ENCODE measurements around the gene CNIH2.

GRCh38 chr11:66302656-66303055, 24.7 kb downstream of the CNIH2 start:
- TF ChIP-seq MLLT10 (CRISPR knock-in tag; IDR thresholded peaks at IDR 0.05) (no peak), CTCF (CRISPR knock-in tag; IDR thresholded peaks at IDR 0.05) (no peak), ZNF530 (CRISPR knock-in tag; IDR thresholded peaks at IDR 0.05; ENCODE audit: low read depth) (no peak), ETV6 (CRISPR knock-in tag; conservative IDR thresholded peaks at IDR 0.05) (no peak), ZBTB42 (CRISPR knock-in tag; IDR thresholded peaks at IDR 0.05) (no peak), ZNF136 (CRISPR knock-in tag; IDR thresholded peaks at IDR 0.05; ENCODE audit: low read depth) (no peak), CHD2 (IDR thresholded peaks at IDR 0.05; ENCODE audit: low read depth, low read length) (no peak)

Measured in HepG2 (cell line).